ENCODE results near the gene NELL2.

Gene NELL2

DNA sequence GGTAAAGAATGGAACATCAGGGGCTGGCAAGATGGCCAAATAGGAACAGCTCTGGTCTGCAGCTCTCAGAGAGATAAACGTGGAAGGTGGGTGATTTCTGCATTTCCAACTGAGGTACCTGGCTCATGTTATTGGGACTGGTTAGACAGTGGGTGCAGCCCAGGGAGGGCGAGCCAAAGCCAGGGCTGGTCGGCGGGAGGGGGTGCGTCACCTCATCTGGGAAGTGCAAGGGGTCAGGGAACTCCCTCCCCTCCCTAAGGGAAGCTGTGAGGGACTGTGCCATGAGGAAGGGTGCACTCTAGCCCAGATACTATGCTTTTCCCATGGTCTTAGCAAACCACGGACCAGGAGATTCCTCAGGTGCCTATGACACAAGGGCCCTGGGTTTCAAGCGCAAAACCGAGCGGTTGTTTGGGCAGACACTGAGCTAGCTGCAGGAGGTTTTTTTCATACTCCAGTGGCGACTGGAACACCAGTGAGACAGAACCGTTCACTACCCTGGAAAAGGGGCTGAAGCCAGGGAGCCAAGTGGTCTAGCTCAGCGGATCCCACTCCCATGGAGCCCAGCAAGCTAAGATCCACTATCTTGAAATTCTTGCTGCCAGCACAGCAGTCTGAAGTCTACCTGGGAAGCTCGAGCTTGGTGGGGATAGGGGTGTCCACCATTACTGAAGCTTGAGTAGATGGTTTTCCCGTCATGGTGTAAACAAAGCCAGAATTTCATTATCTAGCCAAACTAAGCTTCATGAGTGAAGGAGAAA lies 317.6 kb downstream of the NELL2 start:
- FAIRE-seq = no peak
- DNase-seq (ENCODE audit: extremely low spot score, insufficient read length, low read depth) = no peak

DNA sequence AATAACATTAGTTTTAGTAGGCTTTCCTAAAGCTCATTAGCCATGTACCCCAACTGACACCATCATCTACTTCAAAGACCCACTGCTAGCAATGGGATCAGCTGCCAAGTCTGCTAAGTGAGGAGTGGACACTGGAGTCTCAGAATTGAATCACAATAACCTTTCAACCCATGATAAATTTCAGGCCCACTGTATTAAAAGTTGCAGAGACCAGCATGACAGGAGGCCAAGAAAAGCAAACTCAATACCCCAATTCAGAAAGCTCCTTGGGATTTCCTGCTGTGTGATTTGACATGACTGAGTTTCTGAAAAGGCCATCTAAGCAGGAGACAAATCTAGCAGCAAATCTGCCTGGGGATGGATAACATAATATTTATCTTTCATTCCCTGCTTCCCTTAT lies 320.7 kb downstream of the NELL2 start:
- no peak for DNase-seq (ENCODE audit: extremely low spot score, insufficient read length, low read depth)
- no peak for FAIRE-seq

DNA sequence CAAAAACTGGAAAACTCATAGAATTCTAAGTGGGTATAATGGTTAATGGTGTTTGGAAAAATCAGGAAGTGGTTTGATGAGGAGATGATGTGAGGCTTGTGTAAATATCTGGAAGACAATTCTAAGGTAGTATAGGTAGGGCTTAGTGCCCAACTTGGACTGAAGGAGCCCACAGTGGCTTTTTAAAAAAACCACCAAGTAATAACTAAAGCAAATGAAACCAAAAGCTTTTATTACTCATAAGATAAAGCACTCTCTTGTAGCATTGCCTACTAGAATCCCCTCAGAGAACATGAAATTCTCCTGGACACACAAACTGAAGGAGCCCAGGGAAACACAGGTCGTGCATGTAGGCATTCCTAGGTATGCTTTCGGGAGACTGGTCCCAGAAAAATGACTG lies 324.5 kb downstream of the NELL2 start:
- DNase-seq (ENCODE audit: extremely low spot score, insufficient read length, low read depth) = no peak
- no peak for FAIRE-seq

DNA sequence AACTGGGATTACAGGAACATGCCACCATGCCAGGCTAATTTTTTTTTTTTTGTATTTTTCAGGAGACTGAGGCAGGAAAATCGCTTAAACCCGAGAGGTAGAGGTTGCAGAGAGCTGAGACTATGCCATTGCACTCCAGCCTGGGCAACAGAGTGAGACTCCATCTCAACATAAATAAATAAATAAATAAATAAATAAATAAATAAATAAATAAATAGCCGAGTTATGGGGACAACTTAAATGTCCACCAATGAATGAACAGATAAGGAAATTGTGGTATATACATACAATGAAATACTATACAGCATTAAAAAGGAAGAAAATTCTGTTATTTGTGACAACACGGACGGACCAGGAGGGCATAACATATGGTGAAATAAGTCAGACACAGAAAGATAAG lies 325.7 kb downstream of the NELL2 start:
- no peak for DNase-seq (ENCODE audit: extremely low spot score, insufficient read length, low read depth)
- no peak for FAIRE-seq

- DNase-seq (ENCODE audit: extremely low spot score, insufficient read length, low read depth) = no peak
- no peak for FAIRE-seq
Measured at GRCh38 chr12:44546060-44546459, 330.1 kb downstream of the NELL2 start.

DNA sequence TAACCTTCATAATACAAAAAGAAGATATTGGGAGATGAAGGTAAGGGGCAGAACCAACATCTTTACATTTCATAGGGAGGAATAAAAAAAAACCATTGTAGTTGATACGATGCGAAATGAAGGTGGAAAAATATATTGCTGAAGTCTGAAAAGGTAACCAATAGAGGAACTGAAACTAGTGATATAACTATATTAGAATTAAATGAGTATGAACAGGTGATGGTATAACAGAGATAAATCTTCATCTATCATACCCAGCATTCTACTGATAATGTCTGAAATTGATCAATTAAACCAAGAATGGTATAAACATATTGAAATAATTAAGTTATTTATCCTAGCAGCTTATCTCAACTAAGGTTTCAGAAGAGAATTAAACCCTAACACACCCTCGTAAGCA lies 332.1 kb downstream of the NELL2 start:
- FAIRE-seq (no peak), DNase-seq (ENCODE audit: extremely low spot score, insufficient read length, low read depth) (no peak)

DNA sequence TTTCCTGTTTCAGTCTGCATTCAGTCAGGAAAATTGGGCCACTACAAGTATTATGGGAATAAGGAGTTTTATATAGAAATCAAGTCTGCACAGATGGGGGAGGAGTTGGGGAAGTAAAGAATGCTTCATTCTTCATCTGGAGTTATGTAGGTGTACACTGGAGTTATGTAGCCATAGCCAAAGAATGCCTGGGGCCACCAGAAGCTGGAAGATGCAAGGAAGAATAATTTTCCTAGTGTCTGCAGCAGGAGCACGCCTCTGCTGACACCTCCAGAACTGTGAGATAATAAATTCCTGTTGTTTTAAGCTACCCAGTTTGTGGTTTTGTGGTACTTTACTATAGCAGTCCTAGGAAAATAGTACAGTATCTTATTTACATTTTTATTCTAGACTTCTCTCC lies 333.4 kb downstream of the NELL2 start:
- FAIRE-seq (no peak), DNase-seq (ENCODE audit: extremely low spot score, insufficient read length, low read depth) (no peak)

GRCh38 chr12:44537354-44537753 lies 338.8 kb downstream of the NELL2 start:
- DNase-seq (ENCODE audit: extremely low spot score, insufficient read length, low read depth) (no peak), FAIRE-seq (no peak)

GRCh38 chr12:44532940-44533339 lies 343.2 kb downstream of the NELL2 start:
- FAIRE-seq (no peak), DNase-seq (ENCODE audit: extremely low spot score, insufficient read length, low read depth) (no peak)

DNA sequence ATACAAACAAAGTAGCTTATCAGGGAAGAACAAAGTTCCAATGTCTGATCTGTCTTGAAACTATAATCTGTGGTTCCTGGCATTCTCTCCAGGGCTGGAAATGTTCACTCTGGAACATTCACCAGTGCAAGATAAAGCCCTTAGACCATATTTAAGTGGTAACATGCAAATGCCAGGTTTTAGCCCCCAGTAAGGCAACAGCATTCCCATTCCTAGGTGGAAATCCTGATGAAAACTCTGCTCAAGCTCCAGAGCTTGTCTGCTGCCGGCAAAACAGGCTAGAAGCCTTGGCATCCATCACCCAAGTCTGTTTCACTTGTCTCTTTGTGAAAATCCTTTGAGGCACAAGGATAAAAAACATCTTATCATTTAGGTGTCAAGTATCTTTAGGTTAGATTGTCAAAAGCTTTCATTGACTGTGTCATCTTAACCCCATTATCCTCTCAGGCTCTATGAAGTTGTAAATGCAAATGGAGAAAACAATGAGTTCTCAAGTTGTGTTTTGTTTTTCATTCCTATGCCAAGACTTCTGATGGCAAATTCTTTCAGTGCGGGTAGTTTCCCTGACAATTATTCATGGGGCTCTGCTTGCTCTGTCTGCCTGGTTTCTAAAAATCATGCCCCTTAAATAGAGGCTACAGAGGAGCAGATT lies 344.7 kb downstream of the NELL2 start:
- FAIRE-seq = no peak

DNA sequence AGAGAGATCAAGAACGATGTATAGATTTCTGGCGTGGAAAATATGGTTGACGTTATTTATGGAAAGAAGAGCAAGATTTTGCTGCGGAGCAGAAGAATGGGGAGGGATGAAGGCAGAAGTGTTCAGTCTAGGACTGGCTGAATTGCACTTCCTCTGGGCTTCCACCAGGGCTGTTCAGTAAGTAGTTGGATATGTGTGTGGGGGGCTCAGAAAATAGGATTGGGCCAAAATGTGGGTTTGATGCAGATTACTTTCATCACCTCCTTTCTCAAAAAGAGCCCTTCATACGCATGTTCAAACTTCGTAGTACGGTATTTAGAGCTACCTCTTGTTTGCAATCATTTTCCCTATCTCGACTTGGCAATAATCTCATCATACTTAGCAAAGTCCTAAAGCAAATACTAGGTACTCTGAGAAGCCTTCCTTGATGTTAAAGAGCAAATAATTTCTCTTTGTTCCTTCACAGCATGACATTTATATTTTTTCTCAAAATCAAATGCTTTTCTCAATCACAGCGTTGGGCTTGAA lies 349.4 kb downstream of the NELL2 start:
- FAIRE-seq = no peak
- DNase-seq (ENCODE audit: extremely low spot score, insufficient read length, low read depth) = no peak

More for the DNA sequence above, 344.7 kb downstream of the NELL2 start:
- DNase-seq (ENCODE audit: extremely low spot score, insufficient read length, low read depth) = no peak

DNA sequence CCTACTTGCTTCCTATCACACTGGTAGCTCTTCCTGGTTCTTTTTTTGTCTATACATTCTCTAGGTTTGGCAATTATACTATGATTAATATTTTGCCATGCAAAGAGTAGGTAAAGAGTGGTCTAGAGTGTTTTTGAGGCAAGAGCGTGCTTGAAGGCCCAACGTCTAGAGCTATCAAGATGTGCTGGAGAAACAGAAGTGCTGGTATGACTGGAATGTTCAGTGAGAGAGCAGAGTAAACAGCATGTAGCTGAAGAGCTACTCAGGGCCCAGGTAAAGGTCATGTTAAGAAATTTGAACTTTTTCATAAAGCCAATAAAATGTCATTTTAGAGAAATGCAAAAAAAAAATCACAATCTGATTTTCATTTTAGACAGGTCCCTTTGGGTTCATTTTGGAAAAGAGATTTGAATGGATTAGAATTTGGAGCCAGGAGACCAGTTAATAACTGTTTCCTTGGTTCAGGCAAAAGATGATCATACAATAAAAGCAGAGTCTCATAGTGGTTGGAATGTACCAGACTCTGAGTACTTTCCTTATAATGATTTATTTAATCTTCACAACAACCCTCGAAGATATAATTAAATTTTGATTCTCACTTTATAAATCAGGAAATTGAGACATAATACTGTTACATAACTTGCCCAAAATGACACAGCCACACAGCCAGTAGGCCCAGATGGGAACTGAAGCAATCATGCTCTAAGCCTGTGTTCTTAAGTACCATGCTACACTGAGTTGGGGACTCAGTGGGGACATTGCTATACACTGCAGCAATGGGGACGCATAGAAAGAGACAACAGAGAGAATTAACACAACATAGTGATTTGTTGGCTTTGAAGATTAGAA lies 350.1 kb downstream of the NELL2 start:
- FAIRE-seq (no peak), DNase-seq (ENCODE audit: extremely low spot score, insufficient read length, low read depth) (no peak)

DNA sequence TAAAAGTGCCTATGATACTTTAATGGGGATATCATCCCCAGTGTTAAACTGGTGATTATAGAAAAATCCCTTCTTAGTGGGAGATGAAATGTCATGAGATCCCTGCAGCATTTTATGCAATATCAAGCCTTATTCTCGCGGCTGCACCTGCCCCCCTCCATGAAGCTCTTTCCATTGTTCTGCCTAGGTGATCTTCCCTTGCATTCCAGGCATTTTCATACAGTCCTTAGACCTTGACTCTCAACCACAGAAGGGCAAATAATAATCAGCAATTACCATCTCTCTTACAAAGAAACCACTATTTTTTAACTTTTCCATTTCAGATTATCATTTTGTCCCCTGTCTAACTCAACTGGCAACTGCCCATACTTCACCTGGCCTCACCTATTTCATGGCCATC lies 352.3 kb downstream of the NELL2 start:
- FAIRE-seq (no peak), DNase-seq (ENCODE audit: extremely low spot score, insufficient read length, low read depth) (no peak)

GRCh38 chr12:44521702-44522101 lies 354.4 kb downstream of the NELL2 start:
- FAIRE-seq = no peak
- no peak for DNase-seq (ENCODE audit: extremely low spot score, insufficient read length, low read depth)

GRCh38 chr12:44519931-44520330 lies 356.2 kb downstream of the NELL2 start:
- DNase-seq (ENCODE audit: extremely low spot score, insufficient read length, low read depth) (no peak), FAIRE-seq (no peak)

DNA sequence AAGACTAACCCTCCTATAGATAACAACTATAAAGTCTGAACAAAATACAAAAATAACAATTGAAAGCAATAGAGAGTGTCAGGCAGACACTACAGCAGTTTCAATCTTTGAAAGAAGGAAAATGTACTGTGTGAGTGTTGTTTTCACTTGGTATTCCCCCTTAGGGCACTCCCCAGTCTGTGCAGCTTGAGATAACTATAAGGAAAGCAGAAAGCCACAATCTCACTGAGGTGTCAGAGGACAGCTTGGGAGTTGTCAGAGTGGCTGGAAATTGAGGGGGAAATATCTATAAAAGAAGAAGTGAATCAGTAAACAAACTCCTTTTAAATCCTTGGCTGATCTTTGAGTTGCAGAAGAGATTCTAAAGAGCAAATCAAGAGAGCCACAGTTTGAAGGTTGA lies 364.8 kb downstream of the NELL2 start:
- DNase-seq (ENCODE audit: extremely low spot score, insufficient read length, low read depth) (no peak), FAIRE-seq (no peak)

DNA sequence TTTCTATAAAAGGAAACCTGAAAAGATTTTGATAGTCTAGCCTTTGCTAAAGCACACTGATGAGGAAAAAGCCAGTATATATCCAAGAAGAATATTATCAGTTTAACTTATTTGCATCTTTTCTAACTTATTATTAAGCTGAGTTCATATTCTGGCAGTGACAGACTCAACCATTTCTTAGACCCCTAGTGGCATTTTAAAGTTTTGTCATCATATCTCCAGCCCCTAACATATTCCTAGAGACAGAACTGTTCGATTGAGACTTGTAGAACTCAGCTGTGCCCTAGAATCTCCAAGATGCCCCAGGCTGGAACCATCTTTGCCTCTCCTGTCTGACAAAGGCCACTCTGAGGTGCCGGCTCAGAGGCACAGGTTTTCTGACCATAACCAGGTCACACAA lies 365.6 kb downstream of the NELL2 start:
- DNase-seq (ENCODE audit: extremely low spot score, insufficient read length, low read depth) = no peak
- no peak for FAIRE-seq

- FAIRE-seq = no peak
- no peak for DNase-seq (ENCODE audit: extremely low spot score, insufficient read length, low read depth)
Measured at GRCh38 chr12:44510076-44510475, 366.0 kb downstream of the NELL2 start.

GRCh38 chr12:44509471-44509870 lies 366.6 kb downstream of the NELL2 start:
- no peak for DNase-seq (ENCODE audit: extremely low spot score, insufficient read length, low read depth)
- no peak for FAIRE-seq

GRCh38 chr12:44507461-44507860 lies 368.7 kb downstream of the NELL2 start:
- DNase-seq (ENCODE audit: extremely low spot score, insufficient read length, low read depth) (no peak), FAIRE-seq (no peak)

GRCh38 chr12:44504799-44505198 lies 371.3 kb downstream of the NELL2 start:
- FAIRE-seq = no peak
- no peak for DNase-seq (ENCODE audit: extremely low spot score, insufficient read length, low read depth)

Data from GM18507 (cell line).